Measurements from ENCODE around the gene OR2AJ1.

- no peak for TF ChIP-seq CTCF (IDR thresholded peaks at IDR 0.05; ENCODE audit: low read length)
- no peak for TF ChIP-seq EZH2 (IDR thresholded peaks at IDR 0.05; ENCODE audit: borderline replicate concordance, low read length)
Observed at GRCh38 chr1:247935781-247936180, 11.1 kb downstream of the OR2AJ1 start.

Data from OCI-LY1 (cell line).